ENCODE results near the gene RPS16.

GRCh38 chr19:39481676-39482075, 45.9 kb upstream of the RPS16 start:
- TF ChIP-seq CTCF (IDR thresholded peaks at IDR 0.05) (no peak), POLR2A (IDR thresholded peaks at IDR 0.05) (no peak), EP300 (IDR thresholded peaks at IDR 0.05) (no peak), POLR2AphosphoS5 (IDR thresholded peaks at IDR 0.05) (no peak)
